Cardiac muscle cell (in vitro differentiated cells and primary cell): ENCODE measurements around the gene GPATCH3. TPM values are rescaled to one million over a fixed set of nuclear protein-coding genes. Genes with fewer than 3 reads are reported as not detected.

Source experiments
- DNase-seq, 2 donors: peaks; one replicate each; pipeline versions ENCODE4 v3.0.0 to v3.0.0-alpha.2; 2010 to 2017; ENCODE audit warnings: low read depth in 1 of 2, low spot score in 1 of 2
- H3K27ac ChIP-seq: fragments of 200-600 bp; sonication (generic); 2 replicates; pipeline ENCODE4 v1.5.1; 2016
- H3K27me3 ChIP-seq: fragments of 200-600 bp; sonication (generic); 2 replicates; pipeline ENCODE4 v1.6.0; 2016; ENCODE audit warnings: control low read depth
- H3K36me3 ChIP-seq: fragments of 200-600 bp; sonication (generic); 2 replicates; pipeline ENCODE4 v1.5.1; 2016; ENCODE audit warnings: control low read depth
- H3K4me1 ChIP-seq: fragments of 200-600 bp; sonication (generic); 2 replicates; pipeline ENCODE4 v1.8.1; 2017; ENCODE audit warnings: low read depth, mild to moderate bottlenecking, mixed run types
- H3K4me3 ChIP-seq: fragments of 200-600 bp; sonication (generic); 2 replicates; pipeline ENCODE4 v1.5.1; 2016; ENCODE audit warnings: mild to moderate bottlenecking
- H3K9me3 ChIP-seq: fragments of 200-600 bp; sonication (generic); 2 replicates; pipeline ENCODE4 v1.5.1; 2017; ENCODE audit warnings: low read depth, mild to moderate bottlenecking, control low read depth
- CTCF ChIP-seq: IDR thresholded peaks from 2 replicates; pipeline ENCODE4 v1.5.1; 2012; ENCODE audit warnings: low read depth, mild to moderate bottlenecking, low read length
- polyA plus RNA-seq: library from polyadenylated mRNA; unstranded; fragments of >200 nt; fragmentation: Nextera tagmentation; extraction: Ambion mirVana; gene quantifications from 2 replicates; pipeline ENCODE4 v1.2.1, GENCODE V29; 2016
- total RNA-seq: library from RNA; depleted of rRNA; stranded (reverse); fragments of >200 nt; gene quantifications from 2 replicates; pipeline ENCODE4 v1.2.3, GENCODE V29; 2016

The GPATCH3 gene
- total and polyA plus RNA-seq, 2 experiments from 2014 or later: 16.1 TPM

DNA sequence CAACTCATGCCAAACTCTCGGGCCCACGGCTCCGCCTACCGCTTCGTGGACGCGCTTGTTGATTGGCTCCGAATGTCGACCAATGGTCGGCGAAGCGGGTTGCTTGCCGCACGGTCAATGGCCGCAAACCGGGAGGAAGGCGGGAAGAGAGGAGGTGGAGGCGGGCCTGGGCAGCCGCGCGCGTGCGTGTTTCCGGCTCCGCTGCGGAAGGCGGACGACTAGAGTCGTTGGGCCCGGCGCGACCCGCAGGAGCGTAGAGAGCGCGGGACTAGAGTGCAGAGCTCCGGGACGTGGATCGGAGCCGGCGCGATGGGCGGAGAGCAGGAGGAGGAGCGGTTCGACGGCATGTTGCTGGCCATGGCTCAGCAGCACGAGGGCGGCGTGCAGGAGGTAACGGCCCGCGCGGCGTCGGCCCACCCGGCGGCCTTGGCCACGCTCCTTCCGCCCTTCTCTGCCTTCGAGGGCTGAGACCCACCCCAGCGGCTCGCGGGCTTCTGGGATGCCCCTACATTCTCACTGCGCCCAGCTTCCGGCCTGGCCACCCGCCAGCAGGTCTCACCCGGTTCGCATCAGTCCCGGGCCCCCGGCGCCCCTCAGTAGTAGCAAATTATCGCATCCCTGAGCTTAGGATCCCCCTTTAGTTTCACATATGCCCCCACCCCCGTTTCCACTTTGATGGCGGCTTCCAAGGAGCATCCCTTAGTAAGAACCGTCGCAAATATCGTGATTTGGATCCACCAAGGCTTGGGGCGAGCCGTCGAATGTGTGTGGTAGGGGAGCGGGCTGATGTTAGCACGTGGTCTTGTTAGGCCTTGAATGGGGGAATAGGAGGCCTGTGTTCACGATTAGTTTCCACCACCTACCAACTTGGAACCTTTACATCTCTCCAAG lies 21.5 kb upstream of the GPATCH3 start, which contains the start of gene NUDC:
NUDC (plus strand) TSS at position 204 of the 891 bp plus-strand sequence; CDS start at position 310, 106 bp downstream.
- Histone ChIP-seq H3K4me3 (peak within 1 kb of the TSS; percentile 45), H3K27me3 (no peaks in the 10 kb centered on the region), H3K9me3 (no peaks in the 10 kb centered on the region), H3K36me3 (peaks cover 18% of the 10 kb centered on the region), H3K4me1 (peaks cover 9% of the 10 kb centered on the region), H3K27ac (peak within 1 kb of the TSS; percentile 74)
- no peak for TF ChIP-seq CTCF
- peak; percentile 98 for DNase-seq

DNA sequence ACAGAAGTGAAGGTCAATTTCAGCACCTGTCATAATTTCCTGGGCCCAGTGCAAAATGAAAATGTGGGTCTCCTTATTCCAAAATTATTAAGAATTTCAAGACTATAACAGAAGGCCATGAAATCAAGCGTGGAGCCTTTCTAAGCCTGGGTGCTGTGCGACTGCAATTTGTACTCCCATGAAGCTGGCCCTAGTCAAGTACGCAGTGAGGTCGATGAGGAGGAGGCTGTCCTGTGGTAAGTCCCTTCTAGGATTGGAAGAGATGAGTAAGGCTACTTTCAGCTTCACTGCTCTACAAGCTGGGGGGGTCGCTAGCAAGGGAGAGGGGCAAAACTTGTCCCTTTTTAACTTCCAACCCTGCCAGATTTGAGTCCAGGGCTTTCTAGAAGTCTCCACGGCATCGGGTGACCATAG lies 20.9 kb upstream of the GPATCH3 start:
- no peak for TF ChIP-seq CTCF
- Histone ChIP-seq H3K36me3 (peaks cover 11% of the 10 kb centered on the region), H3K4me1 (peaks cover 9% of the 10 kb centered on the region), H3K27ac (no peak overlapping the region), H3K4me3 (peak overlapping the region; percentile 45), H3K9me3 (no peaks in the 10 kb centered on the region), H3K27me3 (no peaks in the 10 kb centered on the region)
- DNase-seq: no peak

DNA sequence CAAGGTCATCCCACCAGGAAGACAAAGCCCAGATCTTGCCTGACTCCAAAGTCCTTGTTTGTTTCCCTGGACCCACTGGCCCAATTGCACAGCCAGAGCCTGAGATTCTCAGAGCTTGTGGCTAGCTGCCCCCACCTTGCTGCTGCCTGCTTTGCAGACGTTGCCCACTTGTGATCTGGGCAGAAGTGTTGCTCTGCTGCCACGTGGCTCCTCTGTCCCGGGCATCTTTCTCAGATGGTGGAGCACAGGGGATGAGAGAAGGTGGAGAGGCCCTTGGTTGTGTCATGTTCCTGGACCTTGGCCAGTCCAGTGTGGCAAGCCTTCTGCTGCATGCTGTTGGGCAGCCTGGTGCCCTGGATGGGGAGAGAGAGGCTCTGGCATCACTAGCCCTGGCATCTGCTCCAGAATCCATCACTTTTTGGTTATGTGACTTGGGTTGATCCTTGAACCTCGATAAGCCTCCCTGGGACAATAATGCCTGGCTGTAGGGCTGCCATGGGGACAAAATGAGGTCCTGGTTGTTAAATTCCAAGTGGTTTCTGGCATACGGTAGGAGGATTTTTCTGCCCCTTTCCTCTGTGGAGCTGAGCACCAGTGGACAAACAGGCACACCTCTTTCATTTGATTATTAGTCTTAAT lies 15.1 kb upstream of the GPATCH3 start:
- no peaks in the 10 kb centered on the region for H3K27me3 ChIP-seq
- H3K36me3 ChIP-seq: no peaks in the 10 kb centered on the region
- peaks cover 17% of the 10 kb centered on the region for H3K4me1 ChIP-seq
- DNase-seq: no peak
- H3K9me3 ChIP-seq: no peaks in the 10 kb centered on the region
- no peak overlapping the region for H3K27ac ChIP-seq
- TF ChIP-seq CTCF: no peak
- H3K4me3 ChIP-seq: no peak overlapping the region

DNA sequence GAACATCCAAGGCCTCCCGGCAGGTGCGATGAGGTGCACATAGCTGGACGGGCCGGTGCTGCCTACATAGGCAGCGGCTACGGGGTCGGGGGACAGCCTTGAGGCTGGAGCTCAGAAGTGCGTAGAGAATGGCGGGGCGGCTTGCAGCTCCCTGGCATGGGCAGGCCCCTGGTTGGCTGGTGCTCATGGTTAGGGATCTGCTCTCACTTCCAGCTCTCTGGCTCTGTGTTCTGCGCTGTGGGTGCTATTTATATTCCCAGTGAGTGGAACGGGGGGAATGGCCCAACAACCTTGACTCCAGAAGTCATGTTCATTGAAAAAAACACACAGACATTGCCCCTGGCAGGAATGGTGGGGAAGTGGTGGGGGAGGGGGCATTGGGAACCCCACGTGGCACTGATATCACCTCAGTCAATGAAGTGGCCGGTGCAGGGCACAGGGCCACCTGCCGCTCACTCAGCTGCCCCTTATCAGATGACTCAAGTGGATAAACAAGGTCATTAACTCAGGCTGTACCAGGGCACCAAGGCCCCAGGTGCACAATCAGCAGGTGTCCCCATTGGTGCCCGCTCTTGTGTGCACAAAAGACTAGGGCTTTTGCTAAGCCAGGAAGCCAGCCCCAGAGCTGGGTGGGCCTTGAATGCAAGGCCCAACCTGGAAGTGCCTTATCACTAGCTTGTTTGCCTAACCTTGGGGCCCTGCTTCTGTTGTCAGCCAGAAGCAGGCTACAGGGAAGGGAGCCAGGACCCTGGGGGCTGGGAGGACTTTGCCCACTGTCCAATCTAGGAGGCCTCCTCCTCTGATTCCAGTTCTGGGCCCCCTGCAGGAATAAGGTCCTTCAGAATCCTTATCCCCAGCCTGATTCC lies 13.7 kb upstream of the GPATCH3 start, which contains the start of gene NR0B2:
NR0B2 (minus strand) TSS at position 222 of the 866 bp plus-strand sequence; CDS start at position 187, 35 bp downstream.
- TF ChIP-seq CTCF: no peak
- Histone ChIP-seq H3K27ac (peak within 1 kb of the TSS; percentile 84), H3K9me3 (no peaks in the 10 kb centered on the region), H3K36me3 (no peaks in the 10 kb centered on the region), H3K4me1 (peaks cover 17% of the 10 kb centered on the region), H3K4me3 (no peak within 1 kb of the TSS), H3K27me3 (no peaks in the 10 kb centered on the region)
- peak in 1 of 2 donors; percentile 65 for DNase-seq

GRCh38 chr1:26913389-26913753 lies 13.1 kb upstream of the GPATCH3 start:
- Histone ChIP-seq H3K36me3 (no peaks in the 10 kb centered on the region), H3K9me3 (no peaks in the 10 kb centered on the region), H3K4me3 (no peak overlapping the region), H3K27me3 (no peaks in the 10 kb centered on the region), H3K27ac (peak overlapping the region; percentile 84), H3K4me1 (peaks cover 17% of the 10 kb centered on the region)
- no peak for DNase-seq
- no peak for TF ChIP-seq CTCF
